Astrocyte of the cerebellum (primary cell): ENCODE data around the gene AFAP1.

Experiments used
- DNase-seq: peaks from one replicate; pipeline ENCODE4 v3.0.0-alpha.2; 2011; ENCODE audit warnings: low read depth
- H3K4me3 ChIP-seq: 2 replicates; pipeline ENCODE4 v1.5.1; 2011; ENCODE audit warnings: mild to moderate bottlenecking, low read depth, low read length, moderate library complexity
- in situ Hi-C: cut with HindIII; loops from 2 replicates; pipeline ENCODE4 v1.10.0; 2017; ENCODE audit warnings: low sequenced_read_pairs
- TF ChIP-seq, protein P1 (sequence below): IDR thresholded peaks from 2 replicates; pipeline ENCODE4 v1.5.1; 2012; ENCODE audit warnings: low read length, low read depth, moderate library complexity, mild to moderate bottlenecking; ENCODE audit errors: missing control alignments

AFAP1 gene

GRCh38 chr4:7868892-7869471, 70.7 kb downstream of the AFAP1 start:
- TF ChIP-seq, protein P1, sequence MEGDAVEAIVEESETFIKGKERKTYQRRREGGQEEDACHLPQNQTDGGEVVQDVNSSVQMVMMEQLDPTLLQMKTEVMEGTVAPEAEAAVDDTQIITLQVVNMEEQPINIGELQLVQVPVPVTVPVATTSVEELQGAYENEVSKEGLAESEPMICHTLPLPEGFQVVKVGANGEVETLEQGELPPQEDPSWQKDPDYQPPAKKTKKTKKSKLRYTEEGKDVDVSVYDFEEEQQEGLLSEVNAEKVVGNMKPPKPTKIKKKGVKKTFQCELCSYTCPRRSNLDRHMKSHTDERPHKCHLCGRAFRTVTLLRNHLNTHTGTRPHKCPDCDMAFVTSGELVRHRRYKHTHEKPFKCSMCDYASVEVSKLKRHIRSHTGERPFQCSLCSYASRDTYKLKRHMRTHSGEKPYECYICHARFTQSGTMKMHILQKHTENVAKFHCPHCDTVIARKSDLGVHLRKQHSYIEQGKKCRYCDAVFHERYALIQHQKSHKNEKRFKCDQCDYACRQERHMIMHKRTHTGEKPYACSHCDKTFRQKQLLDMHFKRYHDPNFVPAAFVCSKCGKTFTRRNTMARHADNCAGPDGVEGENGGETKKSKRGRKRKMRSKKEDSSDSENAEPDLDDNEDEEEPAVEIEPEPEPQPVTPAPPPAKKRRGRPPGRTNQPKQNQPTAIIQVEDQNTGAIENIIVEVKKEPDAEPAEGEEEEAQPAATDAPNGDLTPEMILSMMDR: no peak
- H3K4me3 ChIP-seq: no peak overlapping the region

GRCh38 chr4:7868436-7868775, 71.3 kb downstream of the AFAP1 start:
- in situ Hi-C loops: no loop called here
- no peak for DNase-seq
- TF ChIP-seq, protein P1: no peak
- no peak overlapping the region for H3K4me3 ChIP-seq

More at GRCh38 chr4:7868892-7869471, 70.7 kb downstream of the AFAP1 start:
- in situ Hi-C loops: no loop called here
- DNase-seq: no peak

GRCh38 chr4:7867701-7868435, 71.8 kb downstream of the AFAP1 start:
- H3K4me3 ChIP-seq: no peak overlapping the region
- TF ChIP-seq, protein P1: no peak
- no peak for DNase-seq
- in situ Hi-C loops: no loop called here

DNA sequence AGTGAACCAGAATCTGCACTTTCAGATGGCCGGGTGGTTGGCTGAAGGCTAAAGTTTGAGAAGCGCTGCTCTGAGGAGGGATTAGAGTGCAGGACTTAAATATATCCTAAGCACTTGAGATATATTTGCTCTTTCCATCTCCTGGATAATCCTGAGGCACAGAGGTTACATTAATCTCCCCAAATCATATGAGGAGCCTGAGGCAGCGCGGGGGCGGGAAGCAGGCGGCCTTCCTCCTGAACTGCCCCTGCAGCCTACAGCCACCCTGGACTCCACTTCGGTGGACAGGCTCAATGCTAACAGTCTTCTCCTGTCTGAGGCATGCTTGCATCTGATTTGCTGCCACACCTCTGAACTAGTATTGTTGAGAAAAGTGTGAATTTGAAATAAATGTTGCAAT, 72.5 kb downstream of the AFAP1 start:
- DNase-seq: no peak
- TF ChIP-seq, protein P1: no peak
- in situ Hi-C loops: no loop called here
- no peak overlapping the region for H3K4me3 ChIP-seq

DNA sequence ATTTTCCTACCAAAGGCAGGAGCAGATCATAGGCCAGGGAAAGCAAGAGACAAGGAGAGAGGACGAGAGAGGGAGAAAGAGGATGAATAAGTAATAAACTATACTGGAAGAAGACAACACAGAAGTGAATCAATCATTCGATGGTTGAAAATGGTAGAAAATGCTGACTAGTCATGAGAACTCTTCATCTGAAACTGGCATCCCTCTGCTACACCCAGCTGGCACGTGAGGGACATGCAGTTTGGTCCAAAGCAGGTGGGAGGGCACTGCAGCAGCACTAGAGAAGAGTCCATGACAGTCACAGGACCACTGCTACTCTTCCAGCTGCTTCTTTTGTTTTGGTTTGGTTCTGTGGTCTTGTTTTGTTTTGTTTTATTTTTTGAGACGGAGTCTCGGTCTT, 74.1 kb downstream of the AFAP1 start:
- no peak for DNase-seq
- TF ChIP-seq, protein P1: no peak
- H3K4me3 ChIP-seq: no peak overlapping the region
- in situ Hi-C loops: no loop called here

- TF ChIP-seq, protein P1: no peak
- no peak overlapping the region for H3K4me3 ChIP-seq
- no peak for DNase-seq
- in situ Hi-C loops: no loop called here
Observed at GRCh38 chr4:7864685-7865084, 75.0 kb downstream of the AFAP1 start.
